Fibroblast of lung (primary cell): ENCODE data around the gene FAM20C. TPM values are rescaled to one million over a fixed set of nuclear protein-coding genes. Genes with fewer than 3 reads are reported as not detected.
A peak's percentile ranks its signal among the peaks of the same experiment; 100 is the strongest.

Source experiments
- DNase-seq, 2 donors: peaks; one replicate each; pipeline versions ENCODE4 v3.0.0 to v3.0.0-alpha.2; 2010; ENCODE audit warnings: low read depth in 2 of 2
- H2AFZ ChIP-seq: 2 replicates; pipeline ENCODE4 v1.5.1; 2012; ENCODE audit warnings: low read length, control low read depth, inconsistent platforms
- H3K27ac ChIP-seq: 2 replicates; pipeline ENCODE4 v1.5.1; 2011; ENCODE audit warnings: low read length, control low read depth; ENCODE audit not compliant: insufficient read depth
- H3K27me3 ChIP-seq: 2 replicates; pipeline ENCODE4 v1.5.1; 2011; ENCODE audit warnings: mild to moderate bottlenecking, low read length; ENCODE audit not compliant: control insufficient read depth, insufficient read depth
- H3K36me3 ChIP-seq: 2 replicates; pipeline ENCODE4 v1.5.1; 2011; ENCODE audit warnings: low read length; ENCODE audit not compliant: control insufficient read depth, insufficient read depth
- H3K4me1 ChIP-seq: 2 replicates; pipeline ENCODE4 v1.5.1; 2011; ENCODE audit warnings: low read length; ENCODE audit not compliant: control insufficient read depth, insufficient read depth; ENCODE audit errors: extremely low read depth
- H3K4me2 ChIP-seq: 2 replicates; pipeline ENCODE4 v1.5.1; 2011; ENCODE audit warnings: low read length, control low read depth; ENCODE audit not compliant: insufficient read depth; ENCODE audit errors: extremely low read depth
- H3K4me3 ChIP-seq, 4 experiments: fragments of 200-600 bp in 1 of 4; sonication (generic) in 1 of 4; replicated peaks in 1 of 4; 2 replicates each; pipeline ENCODE4 v1.5.1; 2011 to 2016; ENCODE audit warnings: low read length in 4 of 4, low read depth in 3 of 4, mild to moderate bottlenecking in 3 of 4, control low read depth in 2 of 4, inconsistent platforms in 1 of 4, mixed read lengths in 1 of 4; ENCODE audit not compliant: insufficient read depth in 1 of 4; ENCODE audit errors: control extremely low read depth in 1 of 4
- H3K79me2 ChIP-seq: 2 replicates; pipeline ENCODE4 v1.5.1; 2012; ENCODE audit warnings: mild to moderate bottlenecking, low read length, inconsistent platforms; ENCODE audit not compliant: control insufficient read depth, insufficient read depth
- H3K9ac ChIP-seq: 2 replicates; pipeline ENCODE4 v1.5.1; 2011; ENCODE audit warnings: mild to moderate bottlenecking, low read length, control low read depth; ENCODE audit not compliant: insufficient read depth
- H3K9me3 ChIP-seq: 2 replicates; pipeline ENCODE4 v1.5.1; 2012; ENCODE audit warnings: low read depth, low read length; ENCODE audit not compliant: control insufficient read depth, insufficient read depth
- H4K20me1 ChIP-seq: 2 replicates; pipeline ENCODE4 v1.5.1; 2011; ENCODE audit warnings: low read length; ENCODE audit not compliant: control insufficient read depth, insufficient read depth; ENCODE audit errors: extremely low read depth
- EZH2 ChIP-seq: IDR thresholded peaks from 2 replicates; pipeline ENCODE4 v1.5.1; 2012; ENCODE audit warnings: low read length, control low read depth, mild to moderate bottlenecking; ENCODE audit errors: missing control alignments
- polyA plus RNA-seq, 2 donors: library from polyadenylated mRNA; depleted of rRNA in 1 of 2; stranded (reverse) in 1 of 2; unstranded in 1 of 2; fragments of >200 nt; gene quantifications; 2 replicates each; pipeline ENCODE4 v1.2.1, GENCODE V29; 2011 to 2012; ENCODE audit warnings: missing spikeins in 1 of 2
- total RNA-seq: library from RNA; depleted of rRNA; stranded (reverse); fragments of >200 nt; gene quantifications from 2 replicates; pipeline ENCODE4 v1.2.1, GENCODE V29; 2014
- TF ChIP-seq, protein P1 (sequence below), 2 donors: IDR thresholded peaks in 1 of 2; conservative IDR thresholded peaks in 1 of 2; 1 replicate in 1 of 2; 2 replicates in 1 of 2; pipeline ENCODE4 v1.5.1; 2011 to 2012; ENCODE audit warnings: low read length in 2 of 2, control low read depth in 1 of 2, inconsistent platforms in 1 of 2, low read depth in 1 of 2, mild to moderate bottlenecking in 1 of 2

Gene FAM20C
- total and polyA plus RNA-seq, 2 donors (not counting 1 experiment from before 2014, with no cell fraction given), result 31.8 to 70.7 TPM

DNA sequence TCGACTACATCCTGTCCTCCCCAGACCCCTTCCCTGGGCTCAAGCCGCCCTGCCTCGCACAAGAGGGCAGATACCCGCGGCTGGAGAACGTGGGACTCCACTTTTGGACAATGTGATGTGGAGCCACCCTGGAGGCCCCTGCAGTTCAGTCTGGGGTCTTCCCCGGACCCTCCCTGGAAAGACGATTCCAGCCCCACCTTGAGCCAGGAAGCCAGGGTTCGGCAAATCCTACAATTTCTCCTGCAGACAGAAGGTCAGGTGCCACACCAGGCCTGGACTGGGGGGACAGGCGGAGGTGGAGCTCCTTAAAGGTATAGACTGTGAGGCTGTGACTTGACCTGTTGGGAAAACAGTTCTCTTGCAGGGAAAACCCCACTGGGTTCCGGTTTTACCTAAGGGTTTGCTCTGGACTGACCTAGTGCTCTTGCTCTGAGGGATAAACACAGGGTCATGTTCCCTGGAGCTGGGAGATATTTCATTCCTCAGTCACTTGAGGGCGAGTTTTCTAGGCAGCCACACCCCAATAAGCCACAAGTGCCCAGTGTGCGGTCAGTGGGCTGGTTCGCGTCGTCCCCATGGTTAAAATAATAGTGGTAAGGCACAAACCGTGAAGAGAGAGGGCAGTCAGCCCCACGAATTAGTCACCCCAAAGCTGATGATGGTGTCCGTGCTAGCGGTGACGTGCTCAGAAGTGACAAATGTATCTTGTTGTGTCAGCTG, 99.2 kb downstream of the FAM20C start:
- peak in 1 of 2 donors; percentile 34 for DNase-seq
- Histone ChIP-seq H2AFZ (no peak overlapping the region), H4K20me1 (no peaks in the 10 kb centered on the region)

DNA sequence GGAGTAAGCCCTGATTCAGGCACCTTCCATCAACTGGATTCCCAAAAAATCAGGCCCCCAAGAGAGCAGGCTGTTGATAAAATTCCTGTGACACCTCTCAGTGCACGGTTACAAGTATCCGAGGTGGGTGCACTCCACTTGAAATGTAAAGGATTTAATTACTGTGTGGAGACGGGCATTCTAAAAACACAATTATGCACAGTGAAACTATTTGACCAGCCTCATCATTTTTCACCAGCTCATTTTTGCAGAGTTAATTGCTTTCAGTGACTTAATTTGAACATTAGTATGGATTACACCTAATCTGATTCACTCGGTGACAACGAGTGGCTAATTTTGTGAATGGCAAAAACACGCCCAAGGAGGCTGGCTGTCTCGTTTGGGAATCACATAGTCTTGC, 99.9 kb downstream of the FAM20C start:
- Histone ChIP-seq H3K9me3 (no peaks in the 10 kb centered on the region), H3K4me3 (no peak overlapping the region), H3K27me3 (peaks cover 33% of the 10 kb centered on the region), H3K36me3 (no peaks in the 10 kb centered on the region), H3K79me2 (no peaks in the 10 kb centered on the region), H3K4me1 (no peaks in the 10 kb centered on the region), H3K27ac (no peak overlapping the region), H4K20me1 (no peaks in the 10 kb centered on the region), H3K4me2 (no peak overlapping the region), H3K9ac (no peak overlapping the region), H2AFZ (no peak overlapping the region)
- no peak for DNase-seq
- TF ChIP-seq, protein P1, sequence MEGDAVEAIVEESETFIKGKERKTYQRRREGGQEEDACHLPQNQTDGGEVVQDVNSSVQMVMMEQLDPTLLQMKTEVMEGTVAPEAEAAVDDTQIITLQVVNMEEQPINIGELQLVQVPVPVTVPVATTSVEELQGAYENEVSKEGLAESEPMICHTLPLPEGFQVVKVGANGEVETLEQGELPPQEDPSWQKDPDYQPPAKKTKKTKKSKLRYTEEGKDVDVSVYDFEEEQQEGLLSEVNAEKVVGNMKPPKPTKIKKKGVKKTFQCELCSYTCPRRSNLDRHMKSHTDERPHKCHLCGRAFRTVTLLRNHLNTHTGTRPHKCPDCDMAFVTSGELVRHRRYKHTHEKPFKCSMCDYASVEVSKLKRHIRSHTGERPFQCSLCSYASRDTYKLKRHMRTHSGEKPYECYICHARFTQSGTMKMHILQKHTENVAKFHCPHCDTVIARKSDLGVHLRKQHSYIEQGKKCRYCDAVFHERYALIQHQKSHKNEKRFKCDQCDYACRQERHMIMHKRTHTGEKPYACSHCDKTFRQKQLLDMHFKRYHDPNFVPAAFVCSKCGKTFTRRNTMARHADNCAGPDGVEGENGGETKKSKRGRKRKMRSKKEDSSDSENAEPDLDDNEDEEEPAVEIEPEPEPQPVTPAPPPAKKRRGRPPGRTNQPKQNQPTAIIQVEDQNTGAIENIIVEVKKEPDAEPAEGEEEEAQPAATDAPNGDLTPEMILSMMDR (conservative IDR thresholded peaks at IDR 0.05 in 1 of 2, IDR thresholded peaks at IDR 0.05 in 1 of 2; ENCODE audit: low read depth in 1 of 2, low read length in 2 of 2), result no peak
- no peak for TF ChIP-seq EZH2

More for the DNA sequence above, 99.2 kb downstream of the FAM20C start:
- no peaks in the 10 kb centered on the region for H3K9me3 ChIP-seq
- H3K4me1 ChIP-seq, result no peaks in the 10 kb centered on the region
- H3K36me3 ChIP-seq, result no peaks in the 10 kb centered on the region
- H3K27me3 ChIP-seq, result peaks cover 34% of the 10 kb centered on the region
- no peak overlapping the region for H3K4me2 ChIP-seq
- TF ChIP-seq, protein P1 (conservative IDR thresholded peaks at IDR 0.05 in 1 of 2, IDR thresholded peaks at IDR 0.05 in 1 of 2; ENCODE audit: low read depth in 1 of 2, low read length in 2 of 2), result no peak
- TF ChIP-seq EZH2, result no peak
- no peak overlapping the region for H3K9ac ChIP-seq
- no peak overlapping the region for H3K27ac ChIP-seq
- H3K79me2 ChIP-seq, result no peaks in the 10 kb centered on the region
- H3K4me3 ChIP-seq, result no peak overlapping the region

DNA sequence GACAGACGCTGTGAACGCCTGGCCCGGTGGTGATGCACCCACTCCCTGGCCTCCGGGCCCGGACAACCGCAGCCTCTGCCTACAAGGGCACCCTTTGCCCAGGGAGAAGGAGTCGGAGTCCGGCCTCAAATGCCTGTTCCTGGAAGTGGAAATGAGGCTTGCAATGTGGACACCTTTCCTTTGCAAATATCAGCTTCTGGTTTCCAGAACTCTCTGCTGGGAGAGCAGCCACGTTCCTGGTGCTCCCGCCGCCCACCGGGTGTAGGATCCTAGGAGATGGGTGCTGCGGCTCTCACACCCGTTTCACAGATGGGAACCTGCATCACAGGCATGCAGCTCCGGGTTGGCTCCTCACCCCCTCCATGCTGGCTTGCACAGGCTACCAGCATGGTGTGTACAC, 100.5 kb downstream of the FAM20C start:
- H3K9ac ChIP-seq, result no peak overlapping the region
- H3K4me1 ChIP-seq, result no peaks in the 10 kb centered on the region
- H4K20me1 ChIP-seq, result no peaks in the 10 kb centered on the region
- no peak overlapping the region for H3K4me3 ChIP-seq
- H3K79me2 ChIP-seq, result no peaks in the 10 kb centered on the region
- H3K36me3 ChIP-seq, result no peaks in the 10 kb centered on the region
- DNase-seq, result no peak
- no peak overlapping the region for H3K27ac ChIP-seq
- peaks cover 33% of the 10 kb centered on the region for H3K27me3 ChIP-seq
- H3K9me3 ChIP-seq, result no peaks in the 10 kb centered on the region
- no peak overlapping the region for H2AFZ ChIP-seq
- H3K4me2 ChIP-seq, result no peak overlapping the region
- no peak for TF ChIP-seq EZH2
